Heart left ventricle (tissue), 13 donors: ENCODE data around the gene FBXL7.

Source experiments
- POLR2A ChIP-seq, 2 donors: fragments of 450-650 bp; IDR thresholded peaks; one replicate each; pipeline ENCODE4 v1.6.1; 2017; ENCODE audit warnings: antibody characterized with exemption in 2 of 2, mild to moderate bottlenecking in 2 of 2, moderate library complexity in 2 of 2
- TF ChIP-seq, protein P1 (sequence below), 12 donors: fragments of 200-600 bp; sonication (generic) in 4 of 12; IDR thresholded peaks; one replicate each; pipeline versions ENCODE4 v1.5.0 to v1.8.0; 2018 to 2022; ENCODE audit warnings: antibody characterized with exemption in 12 of 12, mild to moderate bottlenecking in 5 of 12
- donor health status: ischemic (EF 13 %, LVEDD 7.1; RV severe dilation, severe dysfunction).
- donor health status: DM: no; HTN: yes; CAD: no.
- donor health status: DM: no; HTN: no; CAD: no.
- donor health status: ischemic (EF 25% LVEDD 6.9; RV normal size, moderate dysfunction).
- donor health status: ischemic (EF 25% LVEDD 5.7; RV mildly dilated, moderate dysfunction).
- donor health status: ischemic (EF 35%, LVEDD 5.7; RV mildly dilated, moderate dysfunction).
- donor health status: nonischemic (EF 11% LVEDD 7.7; RV severe dilation, severe dysfunction).
- donor health status: DM: yes; HTN: yes; CAD: no.
- donor health status: PGD.
- donor health status: ischemic (EF 29% LVEDD 5.4; RV normal size, mild dysfunction).
- donor health status: nonischemic (EF 23%, LVEDD 6.1; RV moderate dilation, normal function).

DNA sequence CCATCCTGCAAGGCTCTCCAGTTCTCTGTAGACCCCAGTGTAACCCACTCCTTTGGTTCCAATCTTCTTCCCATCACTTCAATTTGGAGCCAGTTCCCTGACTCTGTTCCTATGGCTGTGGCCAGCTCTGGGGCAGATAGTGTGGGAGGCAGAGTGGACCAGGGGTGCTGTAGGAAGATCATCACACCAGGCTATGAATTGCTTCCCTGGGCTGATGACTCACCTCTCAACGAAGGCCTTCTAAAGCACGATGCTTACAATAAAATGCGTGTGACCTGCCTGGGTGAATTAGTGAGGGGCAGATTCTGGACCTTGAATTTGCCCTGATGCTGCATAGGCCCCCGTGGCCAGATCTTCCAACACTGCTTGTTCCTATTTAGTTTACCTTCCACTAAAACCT is 289.7 kb downstream of the FBXL7 start:
- TF ChIP-seq, protein P1, sequence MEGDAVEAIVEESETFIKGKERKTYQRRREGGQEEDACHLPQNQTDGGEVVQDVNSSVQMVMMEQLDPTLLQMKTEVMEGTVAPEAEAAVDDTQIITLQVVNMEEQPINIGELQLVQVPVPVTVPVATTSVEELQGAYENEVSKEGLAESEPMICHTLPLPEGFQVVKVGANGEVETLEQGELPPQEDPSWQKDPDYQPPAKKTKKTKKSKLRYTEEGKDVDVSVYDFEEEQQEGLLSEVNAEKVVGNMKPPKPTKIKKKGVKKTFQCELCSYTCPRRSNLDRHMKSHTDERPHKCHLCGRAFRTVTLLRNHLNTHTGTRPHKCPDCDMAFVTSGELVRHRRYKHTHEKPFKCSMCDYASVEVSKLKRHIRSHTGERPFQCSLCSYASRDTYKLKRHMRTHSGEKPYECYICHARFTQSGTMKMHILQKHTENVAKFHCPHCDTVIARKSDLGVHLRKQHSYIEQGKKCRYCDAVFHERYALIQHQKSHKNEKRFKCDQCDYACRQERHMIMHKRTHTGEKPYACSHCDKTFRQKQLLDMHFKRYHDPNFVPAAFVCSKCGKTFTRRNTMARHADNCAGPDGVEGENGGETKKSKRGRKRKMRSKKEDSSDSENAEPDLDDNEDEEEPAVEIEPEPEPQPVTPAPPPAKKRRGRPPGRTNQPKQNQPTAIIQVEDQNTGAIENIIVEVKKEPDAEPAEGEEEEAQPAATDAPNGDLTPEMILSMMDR (IDR thresholded peaks at IDR 0.05), result no peak
- no peak for TF ChIP-seq POLR2A (IDR thresholded peaks at IDR 0.05)
